ENCODE results near the gene RGPD8.

DNA sequence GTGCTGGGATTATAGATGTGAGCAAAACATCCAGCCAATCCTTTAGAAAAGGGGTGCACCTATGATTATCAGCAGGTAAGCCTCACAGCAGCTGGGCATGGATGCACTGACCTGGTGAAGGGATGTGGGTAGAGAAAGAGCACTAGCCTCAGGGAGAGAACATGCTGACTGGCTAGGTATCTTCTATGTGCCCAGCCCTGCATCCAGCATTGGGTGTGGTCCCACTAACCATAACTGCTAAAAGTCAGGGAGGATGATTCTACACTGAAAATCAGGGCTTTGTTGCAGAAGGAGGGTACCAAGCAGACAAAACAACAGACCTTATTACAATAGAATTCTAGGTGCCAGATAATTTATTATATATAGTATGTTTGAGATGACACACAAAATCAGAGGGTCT is 21.1 kb upstream of the RGPD8 start:
- TF ChIP-seq, protein P1, sequence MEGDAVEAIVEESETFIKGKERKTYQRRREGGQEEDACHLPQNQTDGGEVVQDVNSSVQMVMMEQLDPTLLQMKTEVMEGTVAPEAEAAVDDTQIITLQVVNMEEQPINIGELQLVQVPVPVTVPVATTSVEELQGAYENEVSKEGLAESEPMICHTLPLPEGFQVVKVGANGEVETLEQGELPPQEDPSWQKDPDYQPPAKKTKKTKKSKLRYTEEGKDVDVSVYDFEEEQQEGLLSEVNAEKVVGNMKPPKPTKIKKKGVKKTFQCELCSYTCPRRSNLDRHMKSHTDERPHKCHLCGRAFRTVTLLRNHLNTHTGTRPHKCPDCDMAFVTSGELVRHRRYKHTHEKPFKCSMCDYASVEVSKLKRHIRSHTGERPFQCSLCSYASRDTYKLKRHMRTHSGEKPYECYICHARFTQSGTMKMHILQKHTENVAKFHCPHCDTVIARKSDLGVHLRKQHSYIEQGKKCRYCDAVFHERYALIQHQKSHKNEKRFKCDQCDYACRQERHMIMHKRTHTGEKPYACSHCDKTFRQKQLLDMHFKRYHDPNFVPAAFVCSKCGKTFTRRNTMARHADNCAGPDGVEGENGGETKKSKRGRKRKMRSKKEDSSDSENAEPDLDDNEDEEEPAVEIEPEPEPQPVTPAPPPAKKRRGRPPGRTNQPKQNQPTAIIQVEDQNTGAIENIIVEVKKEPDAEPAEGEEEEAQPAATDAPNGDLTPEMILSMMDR (conservative IDR thresholded peaks at IDR 0.05 in 1 of 2, IDR thresholded peaks at IDR 0.05 in 1 of 2; ENCODE audit: low read depth in 1 of 2, low read length in 2 of 2) = no peak
- no peak for TF ChIP-seq EZH2 (IDR thresholded peaks at IDR 0.05; ENCODE audit: low read length, missing control alignments)
